Iris pigment epithelial cell (primary cell): ENCODE measurements around the gene GPR108.
"Not testable (repeated sequence)": the region's sequence is repeated elsewhere in the genome, so short reads cannot be mapped to it uniquely, and the experiment has no call there.

Experiments used
- DNase-seq: peaks from one replicate; pipeline ENCODE4 v3.0.0-alpha.2; 2011; ENCODE audit warnings: low read depth

GPR108 gene

GRCh38 chr19:6720369-6721137 is 16.8 kb downstream of the GPR108 start, which contains the start of gene C3:
TSS of gene C3 (minus strand) at chr19:6720650. CDS start at chr19:6720589, 61 bp downstream.
- peak; percentile 87 for DNase-seq

DNA sequence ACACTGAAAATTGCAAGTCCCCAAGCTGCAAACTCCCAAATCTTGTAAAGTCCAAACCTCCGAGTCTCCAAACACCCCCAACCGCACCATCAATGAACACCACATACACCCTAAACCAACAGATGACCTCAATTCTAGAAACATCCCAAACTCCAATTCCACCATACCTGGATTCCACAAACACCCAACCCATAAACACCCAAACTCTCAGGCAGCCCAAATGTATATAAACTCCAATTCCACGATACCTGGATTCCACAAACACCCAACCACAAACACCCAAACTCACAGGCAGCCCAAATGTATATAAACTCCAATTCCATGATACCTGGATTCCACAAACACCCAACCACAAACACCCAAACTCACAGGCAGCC is 17.4 kb downstream of the GPR108 start:
- DNase-seq = no peak

- DNase-seq = no peak
Measured at GRCh38 chr19:6719540-6719861, 17.9 kb downstream of the GPR108 start.

DNA sequence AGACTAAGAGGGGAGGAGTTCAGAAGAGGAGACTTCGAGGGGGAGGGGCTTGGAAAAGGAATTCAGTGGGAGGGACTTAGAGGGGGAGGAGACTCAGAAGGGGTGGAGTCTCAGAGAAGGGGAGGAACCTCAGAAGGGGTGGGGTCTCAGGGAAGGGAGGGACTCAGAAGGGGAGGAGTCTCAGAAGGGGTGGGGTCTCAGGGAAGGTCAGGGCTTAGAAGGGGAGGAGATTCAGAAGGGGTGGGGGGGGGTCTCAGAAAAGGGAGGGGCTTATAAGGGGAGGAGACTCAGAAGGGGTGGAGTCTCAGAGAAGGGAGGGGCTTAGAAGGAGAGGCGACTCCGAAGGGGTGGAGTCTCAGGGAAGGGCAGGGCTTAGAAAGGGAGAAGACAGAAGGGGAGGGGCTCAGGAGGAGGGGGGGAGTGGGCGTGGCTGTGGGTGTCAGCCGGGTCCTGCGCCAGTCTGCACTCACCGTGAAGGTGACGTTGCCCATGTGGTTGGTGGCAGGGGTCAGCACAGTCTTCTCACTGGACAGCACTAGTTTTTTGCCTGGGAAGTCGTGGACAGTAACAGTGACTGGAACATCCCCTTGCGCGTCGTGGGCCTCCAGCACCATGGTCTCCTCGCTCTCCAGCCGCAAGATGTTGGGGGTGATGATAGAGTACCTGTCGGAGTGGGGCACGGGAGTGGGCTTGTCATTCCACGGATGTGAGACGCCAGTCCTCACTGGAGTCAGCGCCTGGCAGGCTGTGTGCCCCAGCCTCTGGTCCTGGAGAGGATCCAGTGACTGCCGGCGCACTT is 18.4 kb downstream of the GPR108 start:
- peak; percentile 41 for DNase-seq

DNA sequence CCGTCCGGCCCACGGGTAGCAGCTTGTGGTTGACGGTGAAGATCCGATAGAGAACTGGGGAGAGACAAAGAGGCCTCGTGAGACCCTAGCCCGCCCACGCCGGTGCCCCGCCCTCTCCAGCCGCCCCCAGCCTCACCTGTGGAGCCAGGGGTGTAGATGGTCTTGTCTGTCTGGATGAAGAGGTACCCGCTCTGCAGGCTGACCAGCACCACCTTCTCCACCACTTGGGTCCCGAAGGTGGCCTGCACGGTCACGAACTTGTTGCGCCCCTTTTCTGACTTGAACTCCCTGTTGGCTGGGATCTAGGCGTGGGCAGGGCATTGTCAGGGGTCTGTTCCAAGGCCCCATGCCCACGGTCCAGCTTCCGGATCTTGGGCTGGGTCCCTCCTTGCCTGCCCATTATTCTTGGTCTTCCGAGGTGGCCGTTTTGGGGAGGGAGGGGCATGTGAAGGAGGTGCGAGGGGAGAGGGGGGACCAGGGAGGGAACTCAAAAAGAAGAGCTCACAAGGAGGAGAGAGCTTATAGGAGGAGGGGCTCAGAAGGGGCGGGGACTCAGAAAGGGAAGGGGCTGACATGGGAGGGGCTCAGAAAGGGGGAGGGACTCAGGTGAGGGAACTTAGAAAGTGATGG is 19.2 kb downstream of the GPR108 start:
- DNase-seq = no peak

DNA sequence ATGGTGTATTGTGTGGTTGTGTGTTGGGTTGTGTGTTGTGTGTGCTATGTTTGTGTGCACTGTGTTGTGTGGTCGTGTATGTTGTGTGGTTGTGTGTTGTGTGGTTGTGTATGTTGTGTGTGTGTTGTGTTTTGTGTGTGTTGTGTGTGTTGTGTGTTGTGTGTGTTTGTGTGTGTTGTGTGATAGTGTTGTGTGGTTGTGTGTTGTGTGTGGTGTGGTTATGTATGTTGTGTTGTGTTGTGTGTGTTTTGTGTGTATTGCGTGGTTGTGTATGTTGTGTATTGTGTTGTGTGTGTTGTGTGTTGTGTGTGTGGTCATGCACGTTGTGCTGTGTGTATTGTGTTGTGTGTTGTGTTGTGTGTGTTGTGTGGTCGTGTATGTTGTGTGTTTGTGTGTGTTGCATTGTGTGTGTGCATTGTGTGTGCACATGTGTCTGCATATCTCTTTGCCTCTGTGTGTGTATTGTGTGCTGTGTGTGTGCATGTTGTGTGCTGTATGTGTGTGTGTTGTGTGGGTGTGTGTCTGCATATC is 19.9 kb downstream of the GPR108 start:
- no peak for DNase-seq

DNA sequence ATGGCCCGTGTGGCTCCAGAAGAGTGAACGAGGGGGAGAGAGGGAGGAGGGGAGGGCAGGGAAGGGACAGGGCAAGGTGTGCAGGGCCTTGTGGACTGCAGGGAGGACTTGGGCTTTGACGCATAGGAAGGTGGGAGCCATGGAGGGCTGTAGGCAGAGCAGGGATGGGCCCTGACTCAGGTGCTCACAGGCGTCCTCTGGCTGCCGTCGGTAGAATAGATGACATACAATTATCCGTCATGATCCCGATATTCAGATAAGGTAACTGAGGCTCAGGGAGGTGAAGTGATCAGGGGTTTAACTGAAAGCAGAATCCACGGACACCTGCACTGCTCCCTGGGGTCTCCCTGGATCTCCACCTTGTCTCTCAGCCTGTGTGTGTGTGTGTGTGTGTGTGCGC is 20.3 kb downstream of the GPR108 start:
- no peak for DNase-seq

DNA sequence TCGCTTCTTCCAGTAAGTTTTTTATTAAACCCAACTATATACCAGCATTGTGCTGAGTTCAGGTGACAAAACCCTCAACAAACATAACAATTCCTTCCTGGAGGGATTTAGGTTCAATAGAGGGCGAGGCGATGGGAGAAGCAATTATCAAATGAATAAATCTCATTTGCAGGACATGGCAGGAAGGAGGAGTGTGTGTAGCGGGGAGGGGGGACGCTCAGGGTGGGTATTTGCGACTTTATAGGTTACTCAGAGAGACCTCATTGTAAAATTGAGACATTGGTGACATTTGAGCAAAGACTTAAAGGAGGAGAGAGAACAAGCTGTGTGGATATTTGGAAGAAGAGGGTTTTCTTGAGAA is 20.8 kb downstream of the GPR108 start:
- no peak for DNase-seq

DNA sequence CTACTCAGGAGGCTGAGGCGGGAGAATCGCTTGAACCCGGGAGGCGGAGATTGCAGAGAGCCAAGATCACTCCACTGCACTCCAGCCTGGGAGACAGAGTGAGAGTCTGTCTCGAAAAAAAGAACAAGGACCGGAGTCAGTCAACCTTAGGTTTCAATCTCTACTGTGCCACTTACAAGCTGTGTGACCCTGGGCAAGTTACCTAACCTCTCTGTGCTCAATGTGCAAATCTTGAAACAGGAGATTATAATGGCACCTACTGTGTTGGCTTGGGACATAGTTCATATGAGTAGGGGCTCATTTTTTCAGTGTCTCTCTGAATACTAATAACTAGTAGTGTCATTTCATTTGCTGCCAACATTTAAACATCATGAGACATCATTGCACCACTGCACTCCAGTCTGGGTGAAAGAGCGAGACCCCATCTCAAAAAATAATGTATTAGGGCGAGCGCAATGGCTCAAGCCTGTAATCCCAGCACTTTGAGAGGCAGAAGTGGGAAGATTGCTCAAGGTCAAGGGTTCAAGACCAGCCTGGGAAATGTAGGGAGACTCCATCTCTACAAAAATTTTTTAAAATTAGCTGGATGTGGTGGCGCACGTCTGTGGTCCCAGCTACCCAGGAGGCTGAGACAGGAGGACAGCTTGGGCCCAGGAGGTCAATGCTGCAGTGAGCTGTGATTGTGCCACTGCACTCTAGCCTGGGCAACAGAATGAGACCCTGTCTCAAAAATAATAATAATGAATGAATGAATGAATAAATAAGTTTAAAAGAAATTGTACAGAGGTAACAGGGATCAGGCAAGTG is 22.4 kb downstream of the GPR108 start:
- no peak for DNase-seq

DNA sequence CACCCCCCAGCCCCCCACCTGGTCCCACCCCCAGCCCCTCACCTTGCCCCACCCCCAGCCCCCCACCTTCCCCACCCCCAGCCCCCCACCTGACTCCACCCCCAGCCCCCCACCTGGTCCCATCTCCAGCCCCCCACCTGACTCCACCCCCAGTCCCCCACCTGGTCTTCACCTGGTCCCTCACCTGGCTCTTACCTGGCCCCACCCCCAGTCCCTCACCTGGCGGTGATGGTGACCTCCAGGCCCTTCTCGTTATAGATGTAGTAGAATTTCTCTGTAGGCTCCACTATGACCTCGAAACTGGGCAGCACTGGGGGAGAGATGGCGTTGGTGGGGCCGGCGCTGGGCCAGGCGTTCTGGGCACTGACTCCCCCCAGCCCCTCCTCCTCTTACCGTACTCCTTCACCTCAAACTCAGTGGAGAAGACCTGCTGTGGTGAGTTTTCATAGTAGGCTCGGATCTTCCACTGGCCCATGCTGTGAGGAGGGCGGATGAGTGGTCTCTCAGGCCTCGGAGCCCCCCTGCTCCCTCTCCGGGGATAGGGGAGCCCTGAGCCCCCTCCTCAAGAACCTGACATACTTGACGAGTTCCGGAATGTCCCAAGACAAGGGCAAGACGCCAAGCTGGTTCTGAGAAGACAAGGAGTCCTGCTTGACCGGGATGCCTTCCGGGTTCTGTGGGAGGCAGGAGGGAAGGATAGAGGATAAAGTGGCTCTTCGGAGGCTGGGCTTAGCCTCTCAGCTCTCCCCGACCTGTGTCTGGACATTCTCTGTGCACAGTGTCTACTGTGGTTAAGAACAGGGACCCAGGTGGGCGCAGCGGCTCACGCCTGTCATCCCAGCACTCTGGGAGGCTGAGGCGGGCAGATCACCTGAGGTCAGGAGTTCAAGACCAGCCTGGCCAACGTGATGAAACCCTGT is 23.3 kb downstream of the GPR108 start:
- DNase-seq = no peak

- no peak for DNase-seq
Measured at GRCh38 chr19:6712692-6713670, 24.4 kb downstream of the GPR108 start.

DNA sequence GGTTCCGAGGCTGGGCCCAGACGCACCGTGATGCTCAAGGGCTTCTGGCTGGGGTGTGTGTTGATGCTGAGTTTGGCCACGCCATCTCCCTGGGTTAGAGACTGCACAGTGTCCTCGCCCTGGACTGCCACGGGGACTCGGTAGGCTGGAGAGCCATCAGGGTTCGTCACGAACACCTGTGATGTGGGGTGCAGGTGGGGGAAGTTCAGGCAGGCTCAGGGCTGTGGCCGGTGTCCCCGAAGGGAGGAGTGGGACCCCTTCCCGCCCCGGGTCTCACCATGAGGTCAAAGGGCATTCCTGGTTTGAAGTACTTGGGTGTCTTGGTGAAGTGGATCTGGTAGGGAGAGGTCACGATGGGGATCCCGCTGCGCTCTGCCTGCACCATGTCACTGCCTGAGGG is 25.1 kb downstream of the GPR108 start:
- no peak for DNase-seq

GRCh38 chr19:6711605-6712004 is 25.8 kb downstream of the GPR108 start:
- no peak for DNase-seq

DNA sequence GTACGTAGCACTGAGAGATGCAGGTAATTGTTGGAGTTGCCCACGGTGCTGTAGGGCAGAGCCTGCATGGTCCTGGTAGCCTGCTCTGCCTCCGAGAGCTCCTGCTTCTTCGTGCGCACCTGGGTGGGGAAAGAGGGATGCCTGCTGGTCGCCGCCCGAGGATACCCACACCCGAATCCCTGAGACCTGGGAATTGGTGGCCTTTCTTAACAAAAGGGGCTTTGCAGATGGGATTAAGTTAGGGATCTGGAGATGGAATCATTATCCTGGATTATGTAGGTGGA is 26.4 kb downstream of the GPR108 start:
- DNase-seq = no peak

GRCh38 chr19:6710273-6711077 is 26.9 kb downstream of the GPR108 start:
- DNase-seq = no peak

DNA sequence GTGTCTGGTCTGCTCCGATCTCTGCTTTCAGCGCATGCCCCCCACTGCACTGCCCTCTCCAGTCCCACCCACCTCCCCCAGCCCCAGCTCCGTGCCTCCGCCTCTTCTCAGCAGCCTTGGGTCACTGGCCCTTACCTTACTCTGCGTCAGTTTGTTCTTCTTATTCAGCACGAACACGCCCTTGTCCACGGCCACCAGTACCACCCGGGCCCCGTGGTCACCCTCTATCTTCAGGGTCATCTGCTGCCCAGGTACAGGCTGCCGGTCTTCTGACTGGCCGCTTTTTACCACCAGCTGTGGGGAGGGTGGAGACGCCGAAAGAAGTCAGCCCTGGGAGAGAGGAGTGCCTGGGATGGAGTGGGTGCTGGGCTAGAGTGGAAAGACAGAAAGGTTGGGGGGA is 27.8 kb downstream of the GPR108 start:
- no peak for DNase-seq

DNA sequence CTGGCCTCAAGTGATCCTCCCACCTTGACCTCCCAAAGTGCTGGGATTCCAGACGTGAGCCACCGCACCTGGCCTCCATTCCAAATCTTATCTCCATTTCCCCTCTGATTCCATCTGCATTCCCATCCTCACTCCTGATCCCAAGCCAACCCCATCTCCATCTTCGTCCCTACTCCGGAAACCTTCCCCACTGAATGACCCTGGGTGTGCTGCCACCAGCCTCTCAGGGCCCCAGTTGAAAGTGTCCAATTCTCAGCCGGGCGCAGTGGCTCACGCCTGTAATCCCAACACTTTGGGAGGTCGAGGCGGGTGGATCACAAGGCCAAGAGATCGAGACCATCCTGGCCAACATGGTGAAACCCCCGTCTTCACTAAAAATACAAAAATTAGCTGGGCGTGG is 28.5 kb downstream of the GPR108 start:
- DNase-seq = not testable (repeated sequence)

DNA sequence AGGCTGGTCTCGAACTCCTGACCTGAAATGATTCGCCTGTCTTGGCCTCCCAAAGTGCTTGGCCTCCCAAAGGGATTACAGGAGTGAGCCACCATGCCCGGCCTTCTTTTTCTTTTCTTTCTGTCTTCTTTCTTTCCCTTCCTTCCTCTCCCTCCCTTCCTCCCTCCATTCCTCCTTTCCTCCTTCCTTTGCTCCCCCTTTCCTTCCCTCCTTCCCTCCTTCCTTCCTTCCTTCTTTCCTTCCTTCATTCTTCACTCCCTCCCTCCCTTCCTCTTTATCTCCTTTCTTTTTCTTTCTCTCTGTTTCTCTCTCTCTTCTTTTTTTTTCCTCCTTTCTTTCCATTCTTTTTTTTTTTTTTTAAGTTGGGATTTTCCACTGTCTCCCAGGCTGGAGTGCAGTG is 29.0 kb downstream of the GPR108 start:
- DNase-seq = no peak

DNA sequence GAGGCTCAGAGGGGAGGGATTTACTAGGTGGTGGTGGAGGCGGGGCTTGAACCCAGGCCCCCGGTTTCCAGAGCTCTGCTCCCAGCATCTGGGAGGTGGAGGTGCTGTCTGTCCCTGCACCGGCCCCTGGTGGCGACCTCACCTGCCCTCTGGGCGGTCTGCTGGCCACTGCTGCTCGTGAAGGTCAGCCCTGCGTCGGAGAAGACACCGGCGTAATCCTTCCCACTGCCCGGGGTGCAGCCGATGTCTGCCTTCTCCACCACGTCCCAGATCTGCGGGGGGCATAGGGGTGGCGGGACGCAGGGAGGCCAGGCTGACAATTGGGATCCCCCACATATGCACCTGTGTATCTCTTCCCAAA is 29.7 kb downstream of the GPR108 start:
- DNase-seq = no peak
